ENCODE data around the gene VSX2.

VSX2 gene

DNA sequence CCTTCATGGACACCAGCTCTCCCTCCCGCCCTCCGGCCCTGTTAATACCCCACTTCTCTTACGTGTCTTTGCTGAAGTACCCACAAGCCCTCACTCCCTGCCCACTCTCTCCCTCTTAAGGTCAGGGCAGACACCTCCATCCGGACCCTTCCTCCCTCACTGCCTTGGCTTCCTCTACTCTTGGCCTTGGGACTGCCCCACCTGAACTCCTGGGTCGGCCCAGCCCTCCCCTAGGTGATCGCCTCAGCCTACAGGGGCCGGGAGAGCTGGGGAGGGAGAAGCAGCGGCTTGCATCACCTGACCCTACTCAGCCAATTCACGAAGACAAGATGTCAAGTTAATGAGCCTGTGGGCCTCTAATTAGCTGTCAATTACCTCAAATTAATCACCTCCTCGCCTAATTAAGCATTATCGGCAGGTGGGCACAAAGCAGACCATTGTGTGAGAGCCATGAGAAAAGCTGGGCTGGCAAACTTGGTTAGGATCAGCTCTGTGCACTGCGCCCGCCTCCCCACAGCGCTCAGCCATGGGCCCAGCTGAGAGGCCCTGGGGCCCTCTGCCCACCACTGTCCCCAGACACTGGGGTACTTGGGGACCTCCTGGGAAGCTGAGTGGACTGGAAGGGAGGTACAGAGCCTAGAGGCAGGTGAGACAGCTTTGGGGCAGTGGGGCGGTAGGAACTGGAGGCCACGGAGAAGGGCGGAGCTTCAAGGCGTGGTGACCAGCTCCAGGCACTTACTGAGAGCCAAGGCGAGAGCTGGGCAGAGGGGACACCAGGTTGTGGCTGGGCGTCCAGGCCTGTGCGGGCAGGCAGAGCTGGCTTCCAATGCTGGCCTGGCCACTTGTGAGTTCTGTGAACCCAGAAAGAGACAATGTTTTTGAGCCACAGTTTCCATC lies 25.1 kb upstream of the VSX2 start:
- H3K4me1 ChIP-seq (ENCODE audit: low read depth, poor library complexity, severe bottlenecking), result no peaks in the 10 kb centered on the region
- no peak overlapping the region for H2AFZ ChIP-seq (ENCODE audit: low read depth)
- H3K79me2 ChIP-seq (ENCODE audit: insufficient read depth, low read depth), result no peaks in the 10 kb centered on the region
- no peak overlapping the region for H3K4me2 ChIP-seq
- no peak for TF ChIP-seq CTCF (conservative IDR thresholded peaks at IDR 0.05; ENCODE audit: low read depth, low read length)
- H3K9ac ChIP-seq, result no peak overlapping the region
- H3K36me3 ChIP-seq (ENCODE audit: insufficient read depth), result no peaks in the 10 kb centered on the region
- H3K27me3 ChIP-seq (ENCODE audit: insufficient read depth, low read depth), result no peaks in the 10 kb centered on the region
- H4K20me1 ChIP-seq (ENCODE audit: insufficient read depth), result no peaks in the 10 kb centered on the region
- no peak overlapping the region for H3K27ac ChIP-seq
- no peak overlapping the region for H3K4me3 ChIP-seq (IDR thresholded peaks at IDR 0.05; ENCODE audit: insufficient read depth, low read depth, low read length)

- H3K9ac ChIP-seq, result no peak overlapping the region
- no peak overlapping the region for H2AFZ ChIP-seq (ENCODE audit: low read depth)
- no peaks in the 10 kb centered on the region for H4K20me1 ChIP-seq (ENCODE audit: insufficient read depth)
- no peak overlapping the region for H3K4me3 ChIP-seq (IDR thresholded peaks at IDR 0.05; ENCODE audit: insufficient read depth, low read depth, low read length)
- no peaks in the 10 kb centered on the region for H3K79me2 ChIP-seq (ENCODE audit: insufficient read depth, low read depth)
- H3K27ac ChIP-seq, result no peak overlapping the region
- no peak for TF ChIP-seq CTCF (conservative IDR thresholded peaks at IDR 0.05; ENCODE audit: low read depth, low read length)
- no peaks in the 10 kb centered on the region for H3K36me3 ChIP-seq (ENCODE audit: insufficient read depth)
- no peaks in the 10 kb centered on the region for H3K27me3 ChIP-seq (ENCODE audit: insufficient read depth, low read depth)
- no peaks in the 10 kb centered on the region for H3K4me1 ChIP-seq (ENCODE audit: low read depth, poor library complexity, severe bottlenecking)
- no peak overlapping the region for H3K4me2 ChIP-seq
These were observed 22.6 kb upstream of the VSX2 start for GRCh38 chr14:74216671-74217070.

- Histone ChIP-seq H3K27ac (no peak overlapping the region), H3K4me3 (IDR thresholded peaks at IDR 0.05; ENCODE audit: insufficient read depth, low read depth, low read length) (no peak overlapping the region), H3K27me3 (ENCODE audit: insufficient read depth, low read depth) (no peaks in the 10 kb centered on the region), H3K4me1 (ENCODE audit: low read depth, poor library complexity, severe bottlenecking) (no peaks in the 10 kb centered on the region), H3K4me2 (peak overlapping the region; percentile 73), H3K79me2 (ENCODE audit: insufficient read depth, low read depth) (no peaks in the 10 kb centered on the region), H3K9ac (no peak overlapping the region; the same call in 1 of the 2 replicates), H2AFZ (ENCODE audit: low read depth) (peak overlapping the region; percentile 75), H3K36me3 (ENCODE audit: insufficient read depth) (no peaks in the 10 kb centered on the region), H4K20me1 (ENCODE audit: insufficient read depth) (no peaks in the 10 kb centered on the region)
- peak; percentile 59 for TF ChIP-seq CTCF (conservative IDR thresholded peaks at IDR 0.05; ENCODE audit: low read depth, low read length)
These were observed 21.4 kb upstream of the VSX2 start for GRCh38 chr14:74217672-74218448.

DNA sequence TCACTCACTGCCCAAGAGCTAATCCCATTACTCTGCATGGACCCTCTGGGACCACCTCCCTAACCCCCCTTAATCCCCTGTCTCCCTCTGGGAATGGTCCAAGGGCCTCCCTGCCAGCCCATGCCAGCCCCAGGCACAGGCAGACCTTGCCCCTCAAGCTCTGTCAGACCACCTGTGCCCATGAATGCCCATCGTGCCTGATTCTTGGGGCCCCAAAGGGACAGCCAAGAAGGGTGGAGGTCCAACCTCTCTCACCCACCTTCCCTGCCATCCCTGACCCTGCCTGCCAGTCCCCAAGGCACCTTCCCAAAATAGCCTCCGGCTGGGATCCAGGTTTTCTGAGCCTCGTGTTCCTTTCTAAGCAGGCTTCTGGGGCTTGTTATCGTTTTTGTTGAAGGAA lies 20.8 kb upstream of the VSX2 start:
- H3K9ac ChIP-seq, result no peak overlapping the region
- H3K4me1 ChIP-seq (ENCODE audit: low read depth, poor library complexity, severe bottlenecking), result no peaks in the 10 kb centered on the region
- H3K27ac ChIP-seq, result no peak overlapping the region
- no peaks in the 10 kb centered on the region for H3K27me3 ChIP-seq (ENCODE audit: insufficient read depth, low read depth)
- TF ChIP-seq CTCF (conservative IDR thresholded peaks at IDR 0.05; ENCODE audit: low read depth, low read length), result no peak
- H3K4me2 ChIP-seq, result no peak overlapping the region
- no peaks in the 10 kb centered on the region for H3K79me2 ChIP-seq (ENCODE audit: insufficient read depth, low read depth)
- H3K4me3 ChIP-seq (IDR thresholded peaks at IDR 0.05; ENCODE audit: insufficient read depth, low read depth, low read length), result no peak overlapping the region
- no peak overlapping the region for H2AFZ ChIP-seq (ENCODE audit: low read depth)
- no peaks in the 10 kb centered on the region for H3K36me3 ChIP-seq (ENCODE audit: insufficient read depth)
- no peaks in the 10 kb centered on the region for H4K20me1 ChIP-seq (ENCODE audit: insufficient read depth)
